ENCODE measurements around the gene SLC27A3. TPM values are rescaled to one million over a fixed set of nuclear protein-coding genes. Genes with fewer than 3 reads are reported as not detected.

The SLC27A3 gene
- total and polyA plus RNA-seq, 10 of the 15 experiments (the other 5 are each of a cell fraction or from before 2014, with no cell fraction given): 2.6 to 18.1 (median 8.3) TPM

Small RNA genes within 50 kb of the gene (small RNA-seq; reads per million reads assigned to genes)
- gene RF00019: not detected

Other genes starting within 250 kb of the SLC27A3 start
Only the 7 nearest of the 22 such genes appear.
- gene S100A1, start 147.0 kb upstream of the SLC27A3 start, total RNA-seq (2014; rRNA removed): not detected in 2 replicates
- not detected in 2 replicates for gene S100A1, start 147.0 kb upstream of the SLC27A3 start, total RNA-seq (2014; rRNA removed; fragmentation: Illumina TruSeq; extraction: Trizol)
- gene S100A1, start 147.0 kb upstream of the SLC27A3 start, total RNA-seq (2021): not detected in 2 replicates
- gene S100A1, start 147.0 kb upstream of the SLC27A3 start, polyA plus RNA-seq (2011; rRNA removed): not detected in 2 replicates
- gene S100A1, start 147.0 kb upstream of the SLC27A3 start, polyA plus RNA-seq (2014; fragmentation: Illumina TruSeq; extraction: Trizol): not detected in 2 replicates
- under 1 TPM in 1 of 2 experiments, not detected in 1; 0.13 TPM for gene S100A1, start 147.0 kb upstream of the SLC27A3 start, polyA plus RNA-seq (2014; fragmentation: Nextera tagmentation; extraction: Ambion mirVana)
- gene S100A1, start 147.0 kb upstream of the SLC27A3 start, polyA plus RNA-seq (2014; rRNA removed): 0.03 TPM in 1 of 2 replicates, not detected in the other
- gene S100A1, start 147.0 kb upstream of the SLC27A3 start, polyA plus RNA-seq (2016; fragmentation: Nextera tagmentation; extraction: Ambion mirVana): under 1 TPM in 1 of 2 experiments, not detected in 1; 0.29 TPM
- 48.0 and 48.5 TPM in 2 replicates for gene CHTOP, start 141.3 kb upstream of the SLC27A3 start, total RNA-seq (2014; rRNA removed)
- gene CHTOP, start 141.3 kb upstream of the SLC27A3 start, total RNA-seq (2014; rRNA removed; fragmentation: Illumina TruSeq; extraction: Trizol): 46.5 and 48.7 TPM in 2 replicates
- gene CHTOP, start 141.3 kb upstream of the SLC27A3 start, total RNA-seq (2021): 60.1 and 61.5 TPM in 2 replicates
- gene CHTOP, start 141.3 kb upstream of the SLC27A3 start, polyA plus RNA-seq (2011; rRNA removed): 93.8 and 98.9 TPM in 2 replicates
- 47.4 and 51.5 TPM in 2 replicates for gene CHTOP, start 141.3 kb upstream of the SLC27A3 start, polyA plus RNA-seq (2014; fragmentation: Illumina TruSeq; extraction: Trizol)
- 10 to 100 TPM in 1 of 2 experiments, 1 to 10 TPM in 1; 8.4 to 15.9 TPM for gene CHTOP, start 141.3 kb upstream of the SLC27A3 start, polyA plus RNA-seq (2014; fragmentation: Nextera tagmentation; extraction: Ambion mirVana)
- gene CHTOP, start 141.3 kb upstream of the SLC27A3 start, polyA plus RNA-seq (2014; rRNA removed): 64.5 and 65.4 TPM in 2 replicates
- gene CHTOP, start 141.3 kb upstream of the SLC27A3 start, polyA plus RNA-seq (2016; fragmentation: Nextera tagmentation; extraction: Ambion mirVana): 10 to 100 TPM; 53.1 to 56.2 TPM
- 47.1 and 48.3 TPM in 2 replicates for gene SNAPIN, start 116.7 kb upstream of the SLC27A3 start, total RNA-seq (2014; rRNA removed)
- 29.7 and 31.4 TPM in 2 replicates for gene SNAPIN, start 116.7 kb upstream of the SLC27A3 start, total RNA-seq (2014; rRNA removed; fragmentation: Illumina TruSeq; extraction: Trizol)
- gene SNAPIN, start 116.7 kb upstream of the SLC27A3 start, total RNA-seq (2021): 25.7 and 30.8 TPM in 2 replicates
- 37.8 and 40.6 TPM in 2 replicates for gene SNAPIN, start 116.7 kb upstream of the SLC27A3 start, polyA plus RNA-seq (2011; rRNA removed)
- 34.5 and 36.6 TPM in 2 replicates for gene SNAPIN, start 116.7 kb upstream of the SLC27A3 start, polyA plus RNA-seq (2014; fragmentation: Illumina TruSeq; extraction: Trizol)
- gene SNAPIN, start 116.7 kb upstream of the SLC27A3 start, polyA plus RNA-seq (2014; fragmentation: Nextera tagmentation; extraction: Ambion mirVana): 10 to 100 TPM; 12.4 to 25.0 TPM
- 50.9 and 58.5 TPM in 2 replicates for gene SNAPIN, start 116.7 kb upstream of the SLC27A3 start, polyA plus RNA-seq (2014; rRNA removed)
- 10 to 100 TPM; 74.5 to 78.1 TPM for gene SNAPIN, start 116.7 kb upstream of the SLC27A3 start, polyA plus RNA-seq (2016; fragmentation: Nextera tagmentation; extraction: Ambion mirVana)
- 309 and 334 TPM in 2 replicates for gene ILF2, start 104.4 kb upstream of the SLC27A3 start, total RNA-seq (2014; rRNA removed)
- 405 and 431 TPM in 2 replicates for gene ILF2, start 104.4 kb upstream of the SLC27A3 start, total RNA-seq (2014; rRNA removed; fragmentation: Illumina TruSeq; extraction: Trizol)
- 261 and 266 TPM in 2 replicates for gene ILF2, start 104.4 kb upstream of the SLC27A3 start, total RNA-seq (2021)
- gene ILF2, start 104.4 kb upstream of the SLC27A3 start, polyA plus RNA-seq (2011; rRNA removed): 452 and 462 TPM in 2 replicates
- 520 and 601 TPM in 2 replicates for gene ILF2, start 104.4 kb upstream of the SLC27A3 start, polyA plus RNA-seq (2014; fragmentation: Illumina TruSeq; extraction: Trizol)
- 100 to 1,000 TPM; 444 to 455 TPM for gene ILF2, start 104.4 kb upstream of the SLC27A3 start, polyA plus RNA-seq (2014; fragmentation: Nextera tagmentation; extraction: Ambion mirVana)
- gene ILF2, start 104.4 kb upstream of the SLC27A3 start, polyA plus RNA-seq (2014; rRNA removed): 266 and 287 TPM in 2 replicates
- gene ILF2, start 104.4 kb upstream of the SLC27A3 start, polyA plus RNA-seq (2016; fragmentation: Nextera tagmentation; extraction: Ambion mirVana): 100 to 1,000 TPM; 484 to 487 TPM
- gene NPR1, start 96.7 kb upstream of the SLC27A3 start, total RNA-seq (2014; rRNA removed): 0.22 and 0.40 TPM in 2 replicates
- gene NPR1, start 96.7 kb upstream of the SLC27A3 start, total RNA-seq (2014; rRNA removed; fragmentation: Illumina TruSeq; extraction: Trizol): 0.13 and 0.18 TPM in 2 replicates
- 0.56 and 0.72 TPM in 2 replicates for gene NPR1, start 96.7 kb upstream of the SLC27A3 start, total RNA-seq (2021)
- 1.3 and 2.1 TPM in 2 replicates for gene NPR1, start 96.7 kb upstream of the SLC27A3 start, polyA plus RNA-seq (2011; rRNA removed)
- gene NPR1, start 96.7 kb upstream of the SLC27A3 start, polyA plus RNA-seq (2014; fragmentation: Illumina TruSeq; extraction: Trizol): 0.28 TPM in 1 of 2 replicates, not detected in the other
- gene NPR1, start 96.7 kb upstream of the SLC27A3 start, polyA plus RNA-seq (2014; fragmentation: Nextera tagmentation; extraction: Ambion mirVana): under 1 TPM in 1 of 2 experiments, not detected in 1; 0.09 TPM
- 0.16 and 0.50 TPM in 2 replicates for gene NPR1, start 96.7 kb upstream of the SLC27A3 start, polyA plus RNA-seq (2014; rRNA removed)
- gene NPR1, start 96.7 kb upstream of the SLC27A3 start, polyA plus RNA-seq (2016; fragmentation: Nextera tagmentation; extraction: Ambion mirVana): under 1 TPM; 0.14 to 0.17 TPM
- 32.7 and 36.1 TPM in 2 replicates for gene INTS3, start 47.4 kb upstream of the SLC27A3 start, total RNA-seq (2014; rRNA removed)
- gene INTS3, start 47.4 kb upstream of the SLC27A3 start, total RNA-seq (2014; rRNA removed; fragmentation: Illumina TruSeq; extraction: Trizol): 25.0 and 25.2 TPM in 2 replicates
- gene INTS3, start 47.4 kb upstream of the SLC27A3 start, total RNA-seq (2021): 44.0 and 48.3 TPM in 2 replicates
- gene INTS3, start 47.4 kb upstream of the SLC27A3 start, polyA plus RNA-seq (2011; rRNA removed): 78.6 and 87.4 TPM in 2 replicates
- gene INTS3, start 47.4 kb upstream of the SLC27A3 start, polyA plus RNA-seq (2014; fragmentation: Illumina TruSeq; extraction: Trizol): 36.3 and 37.1 TPM in 2 replicates
- 10 to 100 TPM; 12.6 to 14.0 TPM for gene INTS3, start 47.4 kb upstream of the SLC27A3 start, polyA plus RNA-seq (2014; fragmentation: Nextera tagmentation; extraction: Ambion mirVana)
- 31.3 and 32.3 TPM in 2 replicates for gene INTS3, start 47.4 kb upstream of the SLC27A3 start, polyA plus RNA-seq (2014; rRNA removed)
- 10 to 100 TPM; 28.2 to 30.4 TPM for gene INTS3, start 47.4 kb upstream of the SLC27A3 start, polyA plus RNA-seq (2016; fragmentation: Nextera tagmentation; extraction: Ambion mirVana)
- 6.9 and 7.2 TPM in 2 replicates for gene GATAD2B, start 147.6 kb downstream of the SLC27A3 start, total RNA-seq (2014; rRNA removed)
- 8.3 and 8.8 TPM in 2 replicates for gene GATAD2B, start 147.6 kb downstream of the SLC27A3 start, total RNA-seq (2014; rRNA removed; fragmentation: Illumina TruSeq; extraction: Trizol)
- 63.1 and 64.6 TPM in 2 replicates for gene GATAD2B, start 147.6 kb downstream of the SLC27A3 start, total RNA-seq (2021)
- 7.3 and 10.8 TPM in 2 replicates for gene GATAD2B, start 147.6 kb downstream of the SLC27A3 start, polyA plus RNA-seq (2011; rRNA removed)
- 17.6 and 21.2 TPM in 2 replicates for gene GATAD2B, start 147.6 kb downstream of the SLC27A3 start, polyA plus RNA-seq (2014; fragmentation: Illumina TruSeq; extraction: Trizol)
- gene GATAD2B, start 147.6 kb downstream of the SLC27A3 start, polyA plus RNA-seq (2014; fragmentation: Nextera tagmentation; extraction: Ambion mirVana): 1 to 10 TPM; 2.4 to 8.7 TPM
- gene GATAD2B, start 147.6 kb downstream of the SLC27A3 start, polyA plus RNA-seq (2014; rRNA removed): 10.1 and 11.3 TPM in 2 replicates
- 1 to 10 TPM; 6.4 to 6.6 TPM for gene GATAD2B, start 147.6 kb downstream of the SLC27A3 start, polyA plus RNA-seq (2016; fragmentation: Nextera tagmentation; extraction: Ambion mirVana)

All from GM12878 (cell line).